Superior temporal gyrus (tissue), 1 donor: ENCODE measurements around the gene SLC6A6.

ENCODE experiments used
- DNase-seq: peaks from one replicate; pipeline ENCODE4 v3.0.0-alpha.2; 2016; ENCODE audit errors: extremely low spot score

The SLC6A6 gene

GRCh38 chr3:14454639-14455310, 52.4 kb downstream of the SLC6A6 start:
- DNase-seq = no peak

GRCh38 chr3:14455571-14456317, 53.3 kb downstream of the SLC6A6 start:
- no peak for DNase-seq

GRCh38 chr3:14456794-14457193, 54.4 kb downstream of the SLC6A6 start:
- DNase-seq = no peak

- DNase-seq = no peak
Observed at GRCh38 chr3:14457481-14457880, 55.1 kb downstream of the SLC6A6 start.

GRCh38 chr3:14457999-14458398, 55.6 kb downstream of the SLC6A6 start:
- DNase-seq = no peak

GRCh38 chr3:14458434-14459275, 56.2 kb downstream of the SLC6A6 start:
- DNase-seq = no peak

GRCh38 chr3:14459384-14459783, 57.0 kb downstream of the SLC6A6 start:
- no peak for DNase-seq

GRCh38 chr3:14459787-14460186, 57.4 kb downstream of the SLC6A6 start:
- DNase-seq = no peak

- DNase-seq = peak; percentile 82
Observed at GRCh38 chr3:14460342-14461005, 58.1 kb downstream of the SLC6A6 start.

GRCh38 chr3:14461006-14461747, 58.8 kb downstream of the SLC6A6 start:
- DNase-seq = no peak

GRCh38 chr3:14461748-14462324, 59.4 kb downstream of the SLC6A6 start:
- peak; percentile 57 for DNase-seq

- no peak for DNase-seq
Observed at GRCh38 chr3:14462738-14463137, 60.3 kb downstream of the SLC6A6 start.

GRCh38 chr3:14463330-14464140, 61.1 kb downstream of the SLC6A6 start:
- no peak for DNase-seq

GRCh38 chr3:14464141-14464465, 61.7 kb downstream of the SLC6A6 start:
- DNase-seq = no peak

- no peak for DNase-seq
Observed at GRCh38 chr3:14464521-14464920, 62.1 kb downstream of the SLC6A6 start.

- no peak for DNase-seq
Observed at GRCh38 chr3:14465425-14465824, 63.0 kb downstream of the SLC6A6 start.

- DNase-seq = no peak
Observed at GRCh38 chr3:14466179-14466903, 63.9 kb downstream of the SLC6A6 start.

- DNase-seq = peak; percentile 62
Observed at GRCh38 chr3:14467814-14468620, 65.6 kb downstream of the SLC6A6 start.

GRCh38 chr3:14468621-14468981, 66.2 kb downstream of the SLC6A6 start:
- no peak for DNase-seq
